ENCODE data around the gene EHMT2. TPM values are rescaled to one million over a fixed set of nuclear protein-coding genes. Genes with fewer than 3 reads are reported as not detected.
A peak's percentile ranks its signal among the peaks of the same experiment; 100 is the strongest.

Gene EHMT2
- total and polyA plus RNA-seq, 2 of the 13 experiments (the other 11 are each of a cell fraction or from before 2014, with no cell fraction given) = 55.2 to 69.2 TPM

- peak; percentile 57 for TF ChIP-seq ZNF18 (CRISPR knock-in tag; IDR thresholded peaks at IDR 0.05; ENCODE audit: insufficient replicate concordance)
- TF ChIP-seq NR2F6 (IDR thresholded peaks at IDR 0.05) = peak; percentile 69
- TF ChIP-seq NR2F6 (CRISPR knock-in tag; IDR thresholded peaks at IDR 0.05) = peak; percentile 53; the same call in 1 of the 2 replicates
- TF ChIP-seq MED13 (CRISPR knock-in tag; IDR thresholded peaks at IDR 0.05) = no peak
- no peak for TF ChIP-seq CEBPZ (IDR thresholded peaks at IDR 0.05; ENCODE audit: low read length)
- peak; percentile 35; the same call in 1 of the 2 replicates for TF ChIP-seq ZFP91 (CRISPR knock-in tag; IDR thresholded peaks at IDR 0.05; ENCODE audit: borderline replicate concordance)
- 0 out of 2 replicates have a peak, but pooled peaks have one; percentile 58 for TF ChIP-seq HOXA5 (CRISPR knock-in tag; IDR thresholded peaks at IDR 0.05)
- peak; percentile 52; the same call in 1 of the 2 replicates for TF ChIP-seq NFKB2 (CRISPR knock-in tag; IDR thresholded peaks at IDR 0.05; ENCODE audit: borderline replicate concordance)
- TF ChIP-seq RCOR2 (CRISPR knock-in tag; IDR thresholded peaks at IDR 0.05) = no peak
- TF ChIP-seq ZNF224 (CRISPR knock-in tag; IDR thresholded peaks at IDR 0.05) = peak; percentile 71; the same call in 1 of the 2 replicates
- TF ChIP-seq AGO2 (optimal IDR thresholded peaks at IDR 0.05; ENCODE audit: low read depth, low read length) = peak; percentile 91
- 0 out of 2 replicates have a peak, but pooled peaks have one; percentile 30 for TF ChIP-seq BRD4 (CRISPR knock-in tag; IDR thresholded peaks at IDR 0.05)
- no peak for TF ChIP-seq KDM5B (CRISPR knock-in tag; IDR thresholded peaks at IDR 0.05; ENCODE audit: borderline replicate concordance)
- 0 out of 2 replicates have a peak, but pooled peaks have one; percentile 29 for TF ChIP-seq ZNF777 (CRISPR knock-in tag; IDR thresholded peaks at IDR 0.05)
- TF ChIP-seq ZNF839 (CRISPR knock-in tag; IDR thresholded peaks at IDR 0.05; ENCODE audit: borderline replicate concordance) = 0 out of 2 replicates have a peak, but pooled peaks have one; percentile 33
- TF ChIP-seq ZNF264 (CRISPR knock-in tag; IDR thresholded peaks at IDR 0.05) = 0 out of 2 replicates have a peak, but pooled peaks have one; percentile 19
- 0 out of 2 replicates have a peak, but pooled peaks have one; percentile 12 for TF ChIP-seq GABPB1 (CRISPR knock-in tag; IDR thresholded peaks at IDR 0.05)
- 0 out of 2 replicates have a peak, but pooled peaks have one; percentile 26 for TF ChIP-seq ZFY (CRISPR knock-in tag; IDR thresholded peaks at IDR 0.05)
- TF ChIP-seq ZBTB33 (CRISPR knock-in tag; IDR thresholded peaks at IDR 0.05) = no peak
- TF ChIP-seq ZNF746 (CRISPR knock-in tag; IDR thresholded peaks at IDR 0.05) = peak; percentile 26; the same call in 1 of the 2 replicates
- 0 out of 2 replicates have a peak, but pooled peaks have one; percentile 26 for TF ChIP-seq HNF4A (CRISPR knock-in tag; IDR thresholded peaks at IDR 0.05)
Observed at GRCh38 chr6:31947070-31947675, 49.7 kb upstream of the EHMT2 start (continued).

All from HepG2 (cell line).